IMR-90 (cell line): ENCODE data around the gene PP2D1. TPM values are rescaled to one million over a fixed set of nuclear protein-coding genes. Genes with fewer than 3 reads are reported as not detected.

Source experiments
- ATAC-seq: fragments of 200-7000 bp; cut with Tn5 transposase; 2 replicates; pipeline ENCODE4 v1.9.1; 2020; ENCODE audit warnings: low read depth, mild to moderate bottlenecking, moderate library complexity
- BruUV-seq: library from RNA; stranded (reverse); fragments of 400-500 nt; replicated peaks from 2 replicates; lab custom pipeline; 2021; lab: Mats Ljungman, UMichigan
- CTCF ChIA-PET: fragments of 300-600 bp; formaldehyde crosslinking; extraction: SDS; loops from one replicate; lab custom pipeline; 2021; ENCODE audit warnings: antibody characterized with exemption; lab: Yijun Ruan, JAX
- POLR2A ChIA-PET: fragments of 300-600 bp; sonication (Branson Sonifier 250); formaldehyde crosslinking; loops from one replicate; lab custom pipeline; 2022; ENCODE audit warnings: antibody characterized with exemption; ENCODE audit not compliant: unreplicated experiment; lab: Charles Lee
- DNase-seq: peaks from one replicate; pipeline ENCODE4 v3.0.0; 2013
- H2AFZ ChIP-seq: replicated peaks from 2 replicates; pipeline ENCODE3; 2013; ENCODE audit warnings: low read length, mild to moderate bottlenecking; ENCODE audit not compliant: poor library complexity
- H2AK5ac ChIP-seq: 2 replicates; pipeline ENCODE4 v1.6.1; 2013; ENCODE audit warnings: low read depth, low read length, inconsistent platforms
- H2AK9ac ChIP-seq: replicated peaks from 2 replicates; pipeline ENCODE3; 2013; ENCODE audit warnings: mild to moderate bottlenecking, low read depth, low read length, moderate library complexity; ENCODE audit not compliant: poor library complexity
- H2BK120ac ChIP-seq: 2 replicates; pipeline ENCODE4 v1.6.1; 2013; ENCODE audit warnings: low read depth, low read length, inconsistent platforms
- H2BK15ac ChIP-seq: 3 replicates; pipeline ENCODE4 v1.6.1; 2013; ENCODE audit warnings: low read depth, low read length, inconsistent platforms
- H2BK20ac ChIP-seq: 2 replicates; pipeline ENCODE4 v1.6.1; 2013; ENCODE audit warnings: low read depth, mild to moderate bottlenecking, inconsistent platforms, low read length, moderate library complexity
- H2BK5ac ChIP-seq: 2 replicates; pipeline ENCODE4 v1.6.1; 2013; ENCODE audit warnings: mild to moderate bottlenecking, low read depth, low read length, inconsistent platforms; ENCODE audit not compliant: poor library complexity, severe bottlenecking
- H3K14ac ChIP-seq: replicated peaks from 2 replicates; pipeline ENCODE4 v1.6.1; 2013; ENCODE audit warnings: low read depth, low read length, inconsistent platforms
- H3K18ac ChIP-seq: 2 replicates; pipeline ENCODE4 v1.6.1; 2013; ENCODE audit warnings: low read depth, low read length, control low read depth
- H3K23ac ChIP-seq: 2 replicates; pipeline ENCODE4 v1.6.1; 2013; ENCODE audit warnings: low read depth, low read length, inconsistent platforms
- H3K27ac ChIP-seq: 2 replicates; pipeline ENCODE4 v1.5.1; 2013; ENCODE audit warnings: mild to moderate bottlenecking, control low read depth, low read length; ENCODE audit not compliant: insufficient read depth
- H3K27me3 ChIP-seq: 2 replicates; pipeline ENCODE4 v1.6.1; 2013; ENCODE audit warnings: low read length; ENCODE audit not compliant: control insufficient read depth, insufficient read depth
- H3K36me3 ChIP-seq: 2 replicates; pipeline ENCODE4 v1.6.1; 2013; ENCODE audit warnings: low read length, mixed read lengths; ENCODE audit not compliant: control insufficient read depth, insufficient read depth
- H3K4ac ChIP-seq: 2 replicates; pipeline ENCODE4 v1.6.1; 2013; ENCODE audit warnings: low read depth, low read length, inconsistent platforms
- H3K4me1 ChIP-seq: 2 replicates; pipeline ENCODE4 v1.6.1; 2013; ENCODE audit warnings: low read length, mixed read lengths; ENCODE audit not compliant: control insufficient read depth, insufficient read depth
- H3K4me2 ChIP-seq: 2 replicates; pipeline ENCODE4 v1.6.1; 2013; ENCODE audit warnings: low read depth, mild to moderate bottlenecking, control low read depth, low read length, moderate library complexity
- H3K4me3 ChIP-seq: 2 replicates; pipeline ENCODE4 v1.5.1; 2013; ENCODE audit warnings: low read depth, mild to moderate bottlenecking, control low read depth, low read length, moderate library complexity; ENCODE audit not compliant: insufficient read depth
- H3K56ac ChIP-seq: 2 replicates; pipeline ENCODE4 v1.6.1; 2013; ENCODE audit warnings: low read length, inconsistent platforms; ENCODE audit not compliant: insufficient read depth; ENCODE audit errors: extremely low read depth
- H3K79me1 ChIP-seq, 2 experiments: 2 replicates each; pipeline ENCODE4 v1.6.1; 2013; ENCODE audit warnings: low read length in 2 of 2, inconsistent platforms in 1 of 2, low read depth in 1 of 2
- H3K9ac ChIP-seq: 2 replicates; pipeline ENCODE4 v1.6.1; 2013; ENCODE audit warnings: low read depth, low read length, control low read depth
- H3K9me1 ChIP-seq: 2 replicates; pipeline ENCODE4 v1.6.1; 2013; ENCODE audit warnings: low read length, inconsistent platforms; ENCODE audit not compliant: insufficient read depth
- H3K9me3 ChIP-seq: 2 replicates; pipeline ENCODE4 v1.6.1; 2013; ENCODE audit warnings: low read length; ENCODE audit not compliant: control insufficient read depth, insufficient read depth
- H4K20me1 ChIP-seq: 2 replicates; pipeline ENCODE4 v1.6.1; 2013; ENCODE audit warnings: low read length, inconsistent platforms; ENCODE audit not compliant: insufficient read depth
- H4K5ac ChIP-seq: 2 replicates; pipeline ENCODE4 v1.6.1; 2013; ENCODE audit warnings: mild to moderate bottlenecking, low read depth, low read length, control low read depth
- H4K8ac ChIP-seq, 2 experiments: 2 replicates each; pipeline ENCODE4 v1.6.1; 2013; ENCODE audit warnings: low read depth in 2 of 2, low read length in 2 of 2, control low read depth in 1 of 2, inconsistent platforms in 1 of 2
- H4K91ac ChIP-seq: 2 replicates; pipeline ENCODE4 v1.6.1; 2013; ENCODE audit warnings: low read depth, low read length, inconsistent platforms; ENCODE audit not compliant: insufficient read depth
- BHLHE40 ChIP-seq: fragments of 150-350 bp; IDR thresholded peaks from 2 replicates; pipeline ENCODE4 v1.6.1; 2016; ENCODE audit warnings: mild to moderate bottlenecking, low read depth, low read length
- CEBPB ChIP-seq: IDR thresholded peaks from 2 replicates; pipeline ENCODE4 v1.6.1; 2012; ENCODE audit warnings: low read depth, low read length, improper control_type of control experiment
- CHD1 ChIP-seq: IDR thresholded peaks from 2 replicates; pipeline ENCODE4 v1.6.1; 2012; ENCODE audit warnings: low read depth, low read length, improper control_type of control experiment
- FOS ChIP-seq: fragments of 150-350 bp; IDR thresholded peaks from 2 replicates; pipeline ENCODE4 v1.6.1; 2016; ENCODE audit warnings: low read depth, low read length
- MAZ ChIP-seq: IDR thresholded peaks from 2 replicates; pipeline ENCODE4 v1.6.1; 2012; ENCODE audit warnings: low read depth, mild to moderate bottlenecking, low read length, improper control_type of control experiment, moderate library complexity, borderline replicate concordance
- MXI1 ChIP-seq: IDR thresholded peaks from 2 replicates; pipeline ENCODE4 v1.6.1; 2012; ENCODE audit warnings: low read depth, mild to moderate bottlenecking, low read length, moderate library complexity, borderline replicate concordance
- NFE2L2 ChIP-seq: fragments of 150-350 bp; IDR thresholded peaks from 2 replicates; pipeline ENCODE4 v1.6.1; 2016; ENCODE audit warnings: low read depth, mild to moderate bottlenecking, low read length
- POLR2A ChIP-seq: IDR thresholded peaks from 2 replicates; pipeline ENCODE4 v1.6.1; 2012; ENCODE audit warnings: mild to moderate bottlenecking, low read depth, low read length
- RCOR1 ChIP-seq: IDR thresholded peaks from 2 replicates; pipeline ENCODE4 v1.6.1; 2012; ENCODE audit warnings: mild to moderate bottlenecking, low read length, improper control_type of control experiment; ENCODE audit not compliant: insufficient replicate concordance
- RFX5 ChIP-seq: IDR thresholded peaks from 2 replicates; pipeline ENCODE4 v1.8.0; 2012; ENCODE audit warnings: low read depth, mild to moderate bottlenecking, low read length, moderate library complexity
- SMC3 ChIP-seq: fragments of 150-350 bp; IDR thresholded peaks from 2 replicates; pipeline ENCODE4 v1.6.1; 2016; ENCODE audit warnings: low read depth, mild to moderate bottlenecking, antibody characterized with exemption, low read length, moderate library complexity
- WGBS, 2 experiments: methylation state at CpG; one replicate each; pipeline versions ENCODE4 v1.1.5 to v1.1.7; 2013; ENCODE audit warnings: missing lambda C conversion rate in 2 of 2; ENCODE audit not compliant: insufficient read length in 1 of 2; ENCODE audit errors: extremely low coverage in 2 of 2; 5-methylcytosine and 5-hydroxymethylcytosine counted together
- dilution Hi-C: fragments of 300-500 bp; cut with HindIII; formaldehyde crosslinking; loops from one replicate; pipeline ENCODE4 v1.14.3; 2018; ENCODE audit warnings: low sequenced_read_pairs; ENCODE audit not compliant: unreplicated experiment
- in situ Hi-C: fragments of 300-500 bp; cut with MboI; formaldehyde crosslinking; loops from 3 replicates; pipeline ENCODE4 v1.14.3; 2019; ENCODE audit warnings: low sequenced_read_pairs, inconsistent platforms, mixed read lengths
- intact Hi-C: fragments of 100-400 bp; cut with micrococcal nuclease; formaldehyde crosslinking; loops from 2 replicates; pipeline ENCODE4 v1.10.0; 2022
- polyA plus RNA-seq, 3 experiments: library from polyadenylated mRNA; depleted of rRNA; stranded (reverse); fragments of >200 nt; gene quantifications; 2 replicates each; pipeline ENCODE4 v1.2.3, GENCODE V29; 2012; ENCODE audit warnings: low replicate concordance in 1 of 3
- total RNA-seq: library from RNA; depleted of rRNA; stranded (reverse); fragments of >200 nt; gene quantifications from 2 replicates; pipeline ENCODE4 v1.2.3, GENCODE V29; 2012
- TF ChIP-seq, protein P1 (sequence below): fragments of 150-350 bp; IDR thresholded peaks from 2 replicates; pipeline ENCODE4 v1.6.1; 2017; ENCODE audit warnings: mild to moderate bottlenecking, antibody characterized with exemption, low read length, low read depth
- TF ChIP-seq, protein P2 (sequence below): fragments of 150-350 bp; IDR thresholded peaks from 2 replicates; pipeline ENCODE4 v1.6.1; 2016; ENCODE audit warnings: low read depth, mild to moderate bottlenecking, low read length, moderate library complexity, borderline replicate concordance

Gene PP2D1
- total and polyA plus RNA-seq, 2 of the 4 experiments (the other 2 are of a cell fraction), result not detected

DNA sequence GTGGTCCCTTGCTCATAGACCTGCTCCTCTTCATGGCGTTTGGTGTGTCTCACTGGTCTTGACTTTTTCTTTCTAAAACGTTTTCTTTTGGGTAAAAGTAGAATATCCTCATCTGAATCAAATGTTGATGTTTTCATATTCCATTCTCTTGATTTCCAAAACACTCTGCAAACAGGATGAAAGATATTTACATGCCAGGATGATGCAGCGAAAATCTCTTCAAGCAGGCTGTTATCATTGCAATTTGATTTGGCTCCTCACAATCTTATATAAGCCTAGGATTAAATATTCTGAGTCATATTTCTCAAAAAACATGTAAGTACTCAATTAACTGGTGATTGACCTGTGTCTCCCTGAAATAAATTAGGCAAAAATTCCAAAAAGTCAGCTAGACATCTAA, 10.1 kb downstream of the PP2D1 start:
- dilution Hi-C loops (no loop called here), intact Hi-C loops (no loop called here), in situ Hi-C loops (no loop called here)
- no peak overlapping the region for H3K23ac ChIP-seq
- TF ChIP-seq, protein P1, sequence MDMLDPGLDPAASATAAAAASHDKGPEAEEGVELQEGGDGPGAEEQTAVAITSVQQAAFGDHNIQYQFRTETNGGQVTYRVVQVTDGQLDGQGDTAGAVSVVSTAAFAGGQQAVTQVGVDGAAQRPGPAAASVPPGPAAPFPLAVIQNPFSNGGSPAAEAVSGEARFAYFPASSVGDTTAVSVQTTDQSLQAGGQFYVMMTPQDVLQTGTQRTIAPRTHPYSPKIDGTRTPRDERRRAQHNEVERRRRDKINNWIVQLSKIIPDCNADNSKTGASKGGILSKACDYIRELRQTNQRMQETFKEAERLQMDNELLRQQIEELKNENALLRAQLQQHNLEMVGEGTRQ, result no peak
- no peak for TF ChIP-seq CHD1
- TF ChIP-seq SMC3, result no peak
- TF ChIP-seq FOS, result no peak
- no peak for TF ChIP-seq NFE2L2
- TF ChIP-seq BHLHE40, result no peak
- no peak for TF ChIP-seq POLR2A
- no peak for TF ChIP-seq MAZ
- no peak for TF ChIP-seq CEBPB
- TF ChIP-seq RFX5, result no peak
- no peak for TF ChIP-seq MXI1
- no peak for TF ChIP-seq RCOR1
- TF ChIP-seq, protein P2, sequence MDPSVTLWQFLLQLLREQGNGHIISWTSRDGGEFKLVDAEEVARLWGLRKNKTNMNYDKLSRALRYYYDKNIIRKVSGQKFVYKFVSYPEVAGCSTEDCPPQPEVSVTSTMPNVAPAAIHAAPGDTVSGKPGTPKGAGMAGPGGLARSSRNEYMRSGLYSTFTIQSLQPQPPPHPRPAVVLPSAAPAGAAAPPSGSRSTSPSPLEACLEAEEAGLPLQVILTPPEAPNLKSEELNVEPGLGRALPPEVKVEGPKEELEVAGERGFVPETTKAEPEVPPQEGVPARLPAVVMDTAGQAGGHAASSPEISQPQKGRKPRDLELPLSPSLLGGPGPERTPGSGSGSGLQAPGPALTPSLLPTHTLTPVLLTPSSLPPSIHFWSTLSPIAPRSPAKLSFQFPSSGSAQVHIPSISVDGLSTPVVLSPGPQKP, result no peak
- no peak overlapping the region for H3K9ac ChIP-seq
- no peak overlapping the region for H3K56ac ChIP-seq
- H3K4me1 ChIP-seq, result no peaks in the 10 kb centered on the region
- H2AK5ac ChIP-seq, result no peak overlapping the region
- no peak overlapping the region for H3K4me2 ChIP-seq
- H3K4me3 ChIP-seq, result no peak overlapping the region
- POLR2A ChIA-PET, result no interaction called here
- H2AK9ac ChIP-seq, result no peak overlapping the region
- H3K18ac ChIP-seq, result no peak overlapping the region
- H3K27ac ChIP-seq, result no peak overlapping the region
- no peak overlapping the region for H2BK5ac ChIP-seq
- DNase-seq, result no peak
- H3K36me3 ChIP-seq, result no peaks in the 10 kb centered on the region
- no CpG with 5 or more reads among the region's 3 CpGs for WGBS, 2 experiments
- no peaks in the 10 kb centered on the region for H4K20me1 ChIP-seq
- no peak overlapping the region for H4K91ac ChIP-seq
- no peak overlapping the region for H2AFZ ChIP-seq
- H2BK20ac ChIP-seq, result no peak overlapping the region
- no peak for ATAC-seq
- no TSS peak for BruUV-seq
- CTCF ChIA-PET, result interaction anchor here (1.0 kb wide), 1 partner anchor 14 kb away, joined by 3 read pairs; no protein-coding TSS in a partner anchor
- no peak overlapping the region for H2BK120ac ChIP-seq
- H2BK15ac ChIP-seq, result no peak overlapping the region
- H3K14ac ChIP-seq, result no peak overlapping the region
- no peaks in the 10 kb centered on the region for H3K9me3 ChIP-seq
- no peaks in the 10 kb centered on the region for H3K27me3 ChIP-seq
- no peak overlapping the region for H4K8ac ChIP-seq
- no peaks in the 10 kb centered on the region for H3K9me1 ChIP-seq
- no peaks in the 10 kb centered on the region for H3K79me1 ChIP-seq
- no peak overlapping the region for H3K4ac ChIP-seq
- no peak overlapping the region for H4K5ac ChIP-seq
